A549 treated with AZD9567 at 1 μM for 4 hours (cell line): ENCODE results near the gene HTR4. TPM values are rescaled to one million over a fixed set of nuclear protein-coding genes. Genes with fewer than 3 reads are reported as not detected.

Experiments
- total RNA-seq: library from RNA; stranded (reverse); fragments of 200-300 nt; extraction: Qiagen RNA extraction; gene quantifications from 5 replicates; pipeline ENCODE4 v1.2.3, GENCODE V29; 2022; ENCODE audit not compliant: insufficient read depth

The HTR4 gene
- total RNA-seq, result not detected in 5 replicates

GRCh38 chr5:148653836-148654781, at the start of gene HTR4:
HTR4 (minus strand) TSS chr5:148654527; CDS start chr5:148637014, 17,513 bp downstream.

Other genes with a start within 250 kb of the HTR4 start
- gene ADRB2, start 172.1 kb upstream of the HTR4 start, total RNA-seq, result 0.86 to 1.2 TPM (median 0.92 TPM) in 4 of 5 replicates, not detected in the other